Esophagus muscularis mucosa (tissue), 4 donors: ENCODE results near the gene FOXK1. TPM values are rescaled to one million over a fixed set of nuclear protein-coding genes. Genes with fewer than 3 reads are reported as not detected.

Experiments used
- DNase-seq: peaks from one replicate; pipeline ENCODE4 v3.0.0-alpha.2; 2017; ENCODE audit errors: extremely low spot score
- H3K27ac ChIP-seq, 4 donors: fragments of 200-600 bp; sonication (generic); replicated peaks in 1 of 4; 1 replicate in 3 of 4; 2 replicates in 1 of 4; pipeline ENCODE4 v1.5.1; 2016 to 2019; ENCODE audit warnings: mild to moderate bottlenecking in 1 of 4
- H3K27me3 ChIP-seq, 4 donors: fragments of 200-600 bp; sonication (generic); one replicate each; pipeline versions ENCODE4 v1.5.1 to v1.6.0; 2016 to 2019
- H3K36me3 ChIP-seq, 4 donors: fragments of 200-600 bp; sonication (generic); one replicate each; pipeline ENCODE4 v1.5.1; 2016 to 2019
- H3K4me1 ChIP-seq, 4 donors: fragments of 200-600 bp; sonication (generic); one replicate each; pipeline ENCODE4 v1.5.1; 2016 to 2019
- H3K4me3 ChIP-seq, 4 donors: fragments of 200-600 bp; sonication (generic); 1 replicate in 2 of 4; 2 replicates in 2 of 4; pipeline ENCODE4 v1.5.1; 2016 to 2019; ENCODE audit warnings: mild to moderate bottlenecking in 4 of 4, moderate library complexity in 1 of 4
- H3K9me3 ChIP-seq, 4 donors: fragments of 200-600 bp; sonication (generic); 1 replicate in 3 of 4; 2 replicates in 1 of 4; pipeline ENCODE4 v1.5.1; 2016 to 2019
- CTCF ChIP-seq, 3 experiments: fragments of 200-600 bp in 2 of 3; fragments of 450-650 bp in 1 of 3; sonication (generic) in 2 of 3; IDR thresholded peaks; one replicate each; pipeline ENCODE4 v1.5.1; 2017 to 2019; ENCODE audit warnings: antibody characterized with exemption in 3 of 3, mild to moderate bottlenecking in 2 of 3, moderate library complexity in 1 of 3
- EP300 ChIP-seq: sonication (generic); formaldehyde crosslinking; IDR thresholded peaks from one replicate; pipeline ENCODE4 v1.6.1; 2017; ENCODE audit warnings: antibody characterized with exemption
- POLR2A ChIP-seq: fragments of 450-650 bp; IDR thresholded peaks from one replicate; pipeline ENCODE4 v1.6.1; 2017; ENCODE audit warnings: antibody characterized with exemption, moderate library complexity, mild to moderate bottlenecking, low read depth
- POLR2AphosphoS5 ChIP-seq, 2 donors: sonication (generic); formaldehyde crosslinking; IDR thresholded peaks; one replicate each; pipeline ENCODE4 v1.6.1; 2017; ENCODE audit warnings: antibody characterized with exemption in 2 of 2
- WGBS: methylation state at CpG from one replicate; pipeline ENCODE4 v1.1.5; 2018; 5-methylcytosine and 5-hydroxymethylcytosine counted together
- intact Hi-C: fragments of 100-400 bp; cut with DNase I; formaldehyde crosslinking; loops from one replicate; pipeline ENCODE4 v1.15.1; 2023
- small RNA-seq, 3 donors: library from RNA; depleted of rRNA; stranded (forward); fragments of <200 nt; gene quantifications; one replicate each; pipeline ENCODE3, GENCODE V24; 2016
- total RNA-seq, 4 donors: library from RNA; depleted of rRNA; stranded (reverse); fragments of >200 nt; gene quantifications; one replicate each; pipeline versions ENCODE4 v1.1.0 to v1.2.1, GENCODE V29; 2016

Gene FOXK1
- total RNA-seq, 4 donors from 2014 or later: 23.4 to 46.1 (median 36.3) TPM

GRCh38 chr7:4818000-4818794, 136.1 kb downstream of the FOXK1 start:
- 67% methylated on average over 3 of the region's 32 CpGs for WGBS

GRCh38 chr7:4819560-4820404, 137.7 kb downstream of the FOXK1 start:
- intact Hi-C loops: no loop called here
- Histone ChIP-seq H3K27me3 (peaks cover 0 to 20% (median 0%) of the 10 kb centered on the region in 4 donors), H3K4me3 (no peak overlapping the region), H3K4me1 (peaks cover 6 to 12% (median 10%) of the 10 kb centered on the region in 4 donors), H3K27ac (peak overlapping the region in 1 of 4 donors; percentile 30), H3K9me3 (no peaks in the 10 kb centered on the region), H3K36me3 (peaks cover 0 to 23% (median 4%) of the 10 kb centered on the region in 4 donors)
- TF ChIP-seq POLR2AphosphoS5 (IDR thresholded peaks at IDR 0.05) (no peak), CTCF (IDR thresholded peaks at IDR 0.05) (no peak), EP300 (no peak), POLR2A (no peak)
- 82% methylated on average over 35 of the region's 39 CpGs for WGBS
- DNase-seq: no peak

More at GRCh38 chr7:4818000-4818794, 136.1 kb downstream of the FOXK1 start:
- no peak overlapping the region for H3K27ac ChIP-seq
- DNase-seq: no peak
- no peak for TF ChIP-seq POLR2A
- no peak for TF ChIP-seq POLR2AphosphoS5 (IDR thresholded peaks at IDR 0.05)
- no peak for TF ChIP-seq CTCF (IDR thresholded peaks at IDR 0.05)
- TF ChIP-seq EP300: no peak
- peaks cover 0 to 20% (median 0%) of the 10 kb centered on the region in 4 donors for H3K27me3 ChIP-seq
- H3K4me3 ChIP-seq: no peak overlapping the region
- H3K9me3 ChIP-seq: peaks cover 0 to 2% (median 0%) of the 10 kb centered on the region in 4 donors
- peaks cover 6 to 12% (median 10%) of the 10 kb centered on the region in 4 donors for H3K4me1 ChIP-seq
- peaks cover 0 to 38% (median 8%) of the 10 kb centered on the region in 4 donors for H3K36me3 ChIP-seq
- intact Hi-C loops: no loop called here

- H3K9me3 ChIP-seq: no peaks in the 10 kb centered on the region
- H3K27me3 ChIP-seq: peaks cover 0 to 13% (median 0%) of the 10 kb centered on the region in 4 donors
- H3K4me1 ChIP-seq: peaks cover 6 to 12% (median 10%) of the 10 kb centered on the region in 4 donors
- TF ChIP-seq POLR2A (no peak), POLR2AphosphoS5 (IDR thresholded peaks at IDR 0.05) (no peak), CTCF (IDR thresholded peaks at IDR 0.05) (no peak)
- H3K27ac ChIP-seq: peak overlapping the region in 2 of 4 donors; percentile 7 to 30
- peaks cover 0 to 16% (median 2%) of the 10 kb centered on the region in 4 donors for H3K36me3 ChIP-seq
- no peak overlapping the region for H3K4me3 ChIP-seq
- intact Hi-C loops: no loop called here
- 65% methylated on average over 10 of the region's 19 CpGs for WGBS
- DNase-seq: no peak
Measured at GRCh38 chr7:4820405-4820966, 138.4 kb downstream of the FOXK1 start.

Small RNA genes lying within 50 kb of the gene (small RNA-seq; reads per million reads assigned to genes)
- gene MIR4656 (0 reads per million in 3 donors), gene RF00019 (0 reads per million in 3 donors)

Other genes with a start within 250 kb of the FOXK1 start
- gene AP5Z1, start 93.3 kb downstream of the FOXK1 start, total RNA-seq: 10 to 100 TPM; 25.7 to 37.3 (median 31.5) TPM
- under 1 TPM; 0.17 to 0.46 (median 0.37) TPM for gene PAPOLB, start 179.7 kb downstream of the FOXK1 start, total RNA-seq
- 10 to 100 TPM in 3 of 4 donors, 1 to 10 TPM in 1; 6.5 to 12.9 (median 12.1) TPM for gene RADIL, start 201.4 kb downstream of the FOXK1 start, total RNA-seq